Smooth muscle cell (in vitro differentiated cells): Measurements from ENCODE around the gene NDUFAF8. TPM values are rescaled to one million over a fixed set of nuclear protein-coding genes. Genes with fewer than 3 reads are reported as not detected.
"Not testable (repeated sequence)": the region's sequence is repeated elsewhere in the genome, so short reads cannot be mapped to it uniquely, and the experiment has no call there.

Experiments used
- DNase-seq: peaks from one replicate; lab custom pipeline; 2025; ENCODE audit not compliant: unreplicated experiment; lab: John Stamatoyannopoulos, UW
- H2AFZ ChIP-seq: fragments of 200-600 bp; sonication (generic); 2 replicates; pipeline ENCODE4 v1.6.0; 2016; ENCODE audit warnings: antibody characterized with exemption, low read depth, mild to moderate bottlenecking
- H3F3A ChIP-seq: fragments of 200-600 bp; sonication (generic); 2 replicates; pipeline ENCODE4 v1.6.0; 2017; ENCODE audit warnings: antibody characterized with exemption, low read depth
- H3K27ac ChIP-seq: fragments of 200-600 bp; sonication (generic); 2 replicates; pipeline ENCODE4 v1.5.1; 2016; ENCODE audit warnings: low read depth, mild to moderate bottlenecking
- H3K27me3 ChIP-seq: fragments of 200-600 bp; sonication (generic); 2 replicates; pipeline ENCODE4 v1.6.1; 2016; ENCODE audit warnings: low read depth, mild to moderate bottlenecking
- H3K36me3 ChIP-seq: fragments of 200-600 bp; sonication (generic); 2 replicates; pipeline ENCODE4 v1.5.1; 2016; ENCODE audit warnings: low read depth
- H3K4me1 ChIP-seq: fragments of 200-600 bp; sonication (generic); 2 replicates; pipeline ENCODE4 v1.5.1; 2016; ENCODE audit warnings: low read depth
- H3K4me2 ChIP-seq: fragments of 200-600 bp; sonication (generic); 2 replicates; pipeline ENCODE4 v1.6.0; 2016; ENCODE audit warnings: mild to moderate bottlenecking
- H3K4me3 ChIP-seq: fragments of 200-600 bp; sonication (generic); 2 replicates; pipeline ENCODE4 v1.5.1; 2016; ENCODE audit warnings: mild to moderate bottlenecking
- H3K79me2 ChIP-seq: fragments of 200-600 bp; sonication (generic); 2 replicates; pipeline ENCODE4 v1.6.0; 2016; ENCODE audit warnings: low read depth, mild to moderate bottlenecking
- H3K9ac ChIP-seq: fragments of 200-600 bp; sonication (generic); 2 replicates; pipeline ENCODE4 v1.6.0; 2016; ENCODE audit warnings: low read depth
- H3K9me3 ChIP-seq: fragments of 200-600 bp; sonication (generic); replicated peaks from 2 replicates; pipeline ENCODE4 v1.5.1; 2016; ENCODE audit warnings: low read depth
- H4K20me1 ChIP-seq: fragments of 200-600 bp; sonication (generic); 2 replicates; pipeline ENCODE4 v1.6.0; 2016; ENCODE audit warnings: low read depth
- CTCF ChIP-seq: fragments of 200-600 bp; sonication (generic); IDR thresholded peaks from 2 replicates; pipeline ENCODE4 v1.5.1; 2017; ENCODE audit warnings: borderline replicate concordance, mild to moderate bottlenecking, antibody characterized with exemption; ENCODE audit not compliant: insufficient read depth, poor library complexity, severe bottlenecking
- WGBS: methylation state at CpG from one replicate; pipeline ENCODE4 v1.1.7; 2016; ENCODE audit warnings: low lambda C conversion rate; 5-methylcytosine and 5-hydroxymethylcytosine counted together
- polyA plus RNA-seq: library from polyadenylated mRNA; unstranded; fragments of >200 nt; fragmentation: Nextera tagmentation; extraction: Ambion mirVana; gene quantifications from 2 replicates; pipeline ENCODE4 v1.2.1, GENCODE V29; 2016
- total RNA-seq: library from RNA; depleted of rRNA; stranded (reverse); fragments of >200 nt; gene quantifications from 2 replicates; pipeline ENCODE4 v1.2.3, GENCODE V29; 2014

The NDUFAF8 gene
- total and polyA plus RNA-seq, 2 experiments from 2014 or later = 60.6 to 111 TPM

GRCh38 chr17:81222906-81223761, 16.0 kb upstream of the NDUFAF8 start, which contains the start of gene CEP131:
Gene CEP131 (minus strand): TSS chr17:81222965. CDS start chr17:81220056, 2,909 bp downstream.
- Histone ChIP-seq H3F3A (no peaks in the 10 kb centered on the region), H3K27me3 (no peaks in the 10 kb centered on the region), H3K36me3 (no peaks in the 10 kb centered on the region), H2AFZ (peak within 1 kb of the TSS; percentile 92), H3K4me3 (peak within 1 kb of the TSS; percentile 95), H4K20me1 (no peaks in the 10 kb centered on the region), H3K27ac (no peak within 1 kb of the TSS), H3K4me2 (peak within 1 kb of the TSS; percentile 100), H3K9ac (peak within 1 kb of the TSS; percentile 80), H3K4me1 (peaks cover 17% of the 10 kb centered on the region), H3K9me3 (no peaks in the 10 kb centered on the region), H3K79me2 (peaks cover 7% of the 10 kb centered on the region)
- no peak for TF ChIP-seq CTCF
- WGBS = 2% methylated on average over 48 of the region's 79 CpGs
- peak; percentile 95 for DNase-seq

GRCh38 chr17:81223762-81224130, 15.4 kb upstream of the NDUFAF8 start:
- Histone ChIP-seq H3K27me3 (no peaks in the 10 kb centered on the region), H3K27ac (no peak overlapping the region), H3K4me3 (peak overlapping the region; percentile 42), H3K36me3 (no peaks in the 10 kb centered on the region), H4K20me1 (no peaks in the 10 kb centered on the region), H2AFZ (peak overlapping the region; percentile 92), H3K9me3 (no peaks in the 10 kb centered on the region), H3K9ac (no peak overlapping the region), H3K4me1 (peaks cover 17% of the 10 kb centered on the region), H3K4me2 (peak overlapping the region; percentile 86), H3F3A (no peaks in the 10 kb centered on the region), H3K79me2 (peaks cover 7% of the 10 kb centered on the region)
- DNase-seq = no peak
- WGBS = 40% methylated on average over 11 of the region's 11 CpGs
- TF ChIP-seq CTCF = no peak

GRCh38 chr17:81227630-81228029, 11.5 kb upstream of the NDUFAF8 start:
- not testable (repeated sequence) for H3K4me3 ChIP-seq, H3K79me2 ChIP-seq, H2AFZ ChIP-seq, DNase-seq, H3K4me1 ChIP-seq, H3K4me2 ChIP-seq, H3K9ac ChIP-seq, H3K9me3 ChIP-seq, H3F3A ChIP-seq, H3K27ac ChIP-seq, H3K36me3 ChIP-seq, H3K27me3 ChIP-seq, H4K20me1 ChIP-seq
- 95% methylated on average over 2 of the region's 2 CpGs for WGBS

GRCh38 chr17:81228420-81228819, 10.7 kb upstream of the NDUFAF8 start:
- no peak overlapping the region for H3K9ac ChIP-seq
- no peak overlapping the region for H2AFZ ChIP-seq
- no peaks in the 10 kb centered on the region for H3K36me3 ChIP-seq
- no peak overlapping the region for H3K4me3 ChIP-seq
- DNase-seq = no peak
- peaks cover 5% of the 10 kb centered on the region for H4K20me1 ChIP-seq
- no peak overlapping the region for H3K27ac ChIP-seq
- TF ChIP-seq CTCF = no peak
- H3K27me3 ChIP-seq = no peaks in the 10 kb centered on the region
- H3K4me1 ChIP-seq = peaks cover 4% of the 10 kb centered on the region
- no peaks in the 10 kb centered on the region for H3K9me3 ChIP-seq
- H3F3A ChIP-seq = no peaks in the 10 kb centered on the region
- 93% methylated on average over 9 of the region's 9 CpGs for WGBS
- no peak overlapping the region for H3K4me2 ChIP-seq
- H3K79me2 ChIP-seq = no peaks in the 10 kb centered on the region
